K562 (cell line): ENCODE measurements around the gene IPO7.

Experiments used
- ARHGAP35 ChIP-seq: fragments of 450-650 bp; IDR thresholded peaks from 2 replicates; pipeline ENCODE4 v1.6.1; 2018; ENCODE audit not compliant: partially characterized antibody
- CHD2 ChIP-seq: IDR thresholded peaks from 2 replicates; pipeline ENCODE4 v1.6.1; 2011; ENCODE audit warnings: low read depth, low read length
- FOXJ2 ChIP-seq: fragments of 200-800 bp; sonication (Bioruptor generic); IDR thresholded peaks from 2 replicates; pipeline ENCODE4 v1.6.1; 2016; ENCODE audit warnings: missing genetic modification characterization, missing compliant biosample characterization
- FOXJ3 ChIP-seq: sonication (generic); formaldehyde crosslinking; IDR thresholded peaks from 2 replicates; pipeline ENCODE4 v1.4.0; 2020; ENCODE audit warnings: mild to moderate bottlenecking, missing genetic modification reagents
- NUFIP1 ChIP-seq: fragments of 450-650 bp; IDR thresholded peaks from 2 replicates; pipeline ENCODE4 v1.6.1; 2018; ENCODE audit not compliant: partially characterized antibody
- TEAD2 ChIP-seq: fragments of 450-650 bp; IDR thresholded peaks from 2 replicates; pipeline ENCODE4 v1.6.1; 2016; ENCODE audit warnings: missing genetic modification characterization, control low read depth, missing compliant biosample characterization

- no peak for TF ChIP-seq TEAD2 (tag)
- no peak for TF ChIP-seq FOXJ3 (CRISPR knock-in tag)
- TF ChIP-seq FOXJ2: no peak
- no peak for TF ChIP-seq ARHGAP35
- TF ChIP-seq NUFIP1: no peak
- no peak for TF ChIP-seq CHD2
These were observed 11.9 kb downstream of the IPO7 start for GRCh38 chr11:9396310-9396709.
